HG03521 (cell line): ENCODE measurements around the gene ZFP30.
"Not testable (repeated sequence)": the region's sequence is repeated elsewhere in the genome, so short reads cannot be mapped to it uniquely, and the experiment has no call there.

Source experiments
- ATAC-seq: cut with Tn5 transposase; IDR thresholded peaks from one replicate; pipeline ENCODE4 v1.9.1; 2021; ENCODE audit warnings: mild to moderate bottlenecking, moderate library complexity; ENCODE audit not compliant: unreplicated experiment

Gene ZFP30

DNA sequence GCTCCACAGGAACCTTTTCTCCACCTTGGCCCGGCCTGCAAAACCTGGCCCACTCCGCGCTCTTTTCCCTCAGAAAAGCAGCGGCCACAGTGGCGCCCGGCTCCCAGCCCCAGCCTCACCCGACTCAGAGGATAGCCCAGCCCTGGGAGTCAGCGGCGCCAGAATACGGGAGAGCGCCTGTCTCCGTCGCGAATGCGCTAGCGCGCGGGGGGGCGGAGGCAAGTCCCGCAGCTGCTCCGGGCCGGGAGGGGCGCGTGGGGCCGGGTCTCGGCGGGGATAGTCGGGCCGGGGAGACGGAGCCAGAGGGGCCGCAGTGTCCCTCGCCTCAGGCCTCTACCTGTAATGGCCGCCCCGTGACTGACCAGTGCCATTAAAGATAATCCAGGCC is at the start of gene ZFP30:
ZFP30 (minus strand) TSS at position 165 of the 388 bp plus-strand sequence. CDS start 7,643 bp downstream, outside the sequence.
- peak; percentile 63 for ATAC-seq

DNA sequence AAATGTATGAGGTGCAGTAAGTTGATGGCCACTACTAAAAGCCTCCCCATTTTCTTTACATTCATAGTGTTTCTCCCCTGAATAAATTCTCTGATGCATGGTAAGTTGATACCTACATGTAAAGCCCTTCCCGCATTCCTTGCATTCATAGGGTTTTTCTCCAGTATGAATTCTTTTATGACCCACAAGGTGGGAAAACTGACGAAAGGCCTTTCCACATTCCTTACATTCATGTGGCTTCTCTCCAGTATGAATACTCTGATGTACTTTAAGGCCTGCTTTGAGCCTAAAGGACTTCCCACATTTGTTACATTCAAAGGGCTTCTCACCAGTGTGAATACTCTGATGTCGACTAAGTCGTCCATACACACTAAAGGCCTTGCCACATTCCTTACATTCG is 43.8 kb upstream of the ZFP30 start:
- ATAC-seq: no peak

DNA sequence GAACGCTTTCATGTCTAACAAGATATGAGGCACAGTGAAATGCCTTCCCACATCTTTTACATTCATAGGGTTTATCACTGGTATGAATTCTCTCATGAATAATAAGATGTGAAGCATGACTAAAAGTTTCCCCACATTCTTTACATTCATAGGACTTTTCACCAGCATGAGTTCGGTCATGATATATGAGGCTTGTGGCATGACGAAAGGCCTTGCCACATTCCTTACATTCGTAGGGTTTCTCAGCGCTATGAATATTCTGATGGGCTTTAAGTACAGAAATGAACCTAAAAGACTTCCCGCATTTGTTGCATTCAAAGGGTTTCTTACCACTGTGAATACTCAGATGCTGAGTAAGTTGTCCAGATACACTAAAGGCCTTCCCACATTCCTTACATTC is 43.0 kb upstream of the ZFP30 start:
- ATAC-seq: no peak

DNA sequence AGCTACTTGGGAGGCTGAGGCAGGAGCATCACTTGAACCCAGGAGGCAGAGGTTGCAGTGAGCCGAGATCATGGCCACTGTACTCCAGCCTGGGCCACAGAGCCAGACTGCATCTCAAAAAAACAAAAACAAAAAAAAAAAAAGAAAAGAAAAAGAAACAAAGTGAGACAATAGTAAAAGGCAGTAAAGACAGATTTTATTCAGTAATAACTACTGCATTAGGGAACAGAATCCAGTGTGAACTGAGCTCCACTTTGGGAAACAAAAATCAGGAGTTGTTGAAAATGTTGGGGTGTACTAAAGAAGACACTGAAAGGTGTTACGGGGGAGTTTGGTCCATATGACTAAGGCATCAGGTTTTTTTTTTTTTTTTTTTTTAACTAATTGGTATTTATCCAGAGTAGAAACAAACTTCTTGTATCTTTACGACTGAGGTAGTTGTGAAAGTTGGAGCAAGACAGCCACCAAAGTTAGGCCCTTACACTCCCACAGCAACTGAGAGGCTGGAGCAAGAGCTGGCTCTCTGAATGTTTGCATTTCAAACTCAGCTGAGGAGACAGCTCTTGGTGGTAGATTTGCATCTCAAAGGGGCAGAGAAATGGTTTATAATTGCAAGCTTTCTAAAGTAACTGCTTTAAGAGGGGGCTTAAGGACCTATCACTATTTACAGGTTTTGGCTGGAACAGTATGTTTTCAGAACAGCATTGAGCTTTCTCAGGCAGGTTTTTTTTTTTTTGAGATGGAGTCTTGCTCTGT is 40.1 kb upstream of the ZFP30 start:
- no peak for ATAC-seq

DNA sequence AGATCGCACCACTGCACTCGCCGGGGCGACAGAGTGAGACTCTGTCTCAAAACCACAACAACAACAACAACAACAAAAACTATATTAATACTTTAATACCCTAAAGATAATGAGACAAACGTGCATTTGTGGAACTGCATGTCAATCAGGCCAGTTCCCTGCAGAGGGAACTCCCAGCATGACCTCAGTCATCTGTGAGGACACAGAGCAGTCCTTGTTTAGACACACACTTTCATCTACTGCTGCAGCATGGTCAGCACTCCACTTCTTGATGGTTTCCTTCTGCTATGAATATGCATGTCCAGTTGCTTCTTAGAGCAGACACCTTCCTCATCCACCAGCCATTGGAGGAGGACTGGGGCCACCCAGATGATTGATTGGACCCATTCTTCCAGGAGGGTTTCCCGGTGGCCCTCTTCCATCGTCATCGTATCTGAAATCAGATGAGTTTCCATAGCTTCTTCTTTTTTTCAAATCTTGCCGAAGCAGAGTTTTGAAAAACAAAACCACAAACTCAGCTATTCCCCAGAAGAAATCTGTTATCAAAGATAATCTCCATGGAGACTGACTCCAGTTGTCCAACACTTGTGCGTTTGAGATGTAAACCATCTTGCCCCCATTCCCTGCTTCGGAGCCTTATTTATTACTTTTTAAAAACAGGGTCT is 37.8 kb upstream of the ZFP30 start:
- no peak for ATAC-seq

DNA sequence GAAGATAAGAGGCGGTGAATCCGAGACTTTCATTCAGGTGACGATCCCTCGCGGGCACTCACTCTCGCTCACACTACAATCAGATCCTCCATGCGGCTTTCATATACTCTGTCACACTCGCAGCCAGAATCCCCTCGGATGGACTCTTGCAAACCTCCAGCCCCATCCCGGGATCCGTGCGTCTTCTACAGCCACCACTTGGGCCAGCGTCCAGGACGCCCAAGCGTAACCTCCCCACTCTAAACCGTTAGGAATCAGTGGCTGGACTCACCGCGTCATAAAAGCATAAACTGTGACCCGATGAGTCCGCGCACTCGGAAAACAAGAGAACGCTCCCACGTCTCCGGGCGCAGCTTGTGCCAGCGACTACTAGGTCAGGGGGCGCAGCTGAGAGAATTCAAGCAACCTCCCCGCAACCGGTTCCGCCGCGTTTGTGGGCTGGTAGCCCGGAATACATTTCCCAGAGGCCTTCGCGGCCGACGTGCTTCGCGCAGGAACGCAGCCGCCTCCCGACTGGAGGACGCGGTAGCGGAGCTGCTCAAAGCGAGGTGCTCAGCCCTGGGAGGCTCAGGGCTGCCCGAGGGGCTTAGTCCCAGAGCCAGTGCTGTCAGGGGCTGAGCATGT is 36.7 kb upstream of the ZFP30 start:
- no peak for ATAC-seq

DNA sequence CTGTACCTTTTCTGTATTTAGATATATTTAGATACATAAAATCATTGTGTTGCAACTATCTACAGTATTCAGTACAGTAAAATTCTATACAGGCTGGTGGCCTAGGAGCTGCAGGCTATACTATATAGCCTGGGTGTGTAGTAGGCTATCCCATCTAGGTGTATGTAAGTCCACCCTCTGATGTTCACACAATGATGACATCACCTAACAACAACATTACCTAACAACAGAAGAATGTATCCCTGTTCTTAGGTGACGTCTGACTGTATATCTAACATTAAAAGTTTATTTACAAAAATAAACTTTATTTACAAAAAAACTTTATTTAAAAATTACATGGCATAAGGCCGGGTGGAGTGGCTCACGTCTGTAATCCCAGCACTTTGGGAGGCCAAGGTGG is 28.3 kb upstream of the ZFP30 start:
- ATAC-seq: no peak

DNA sequence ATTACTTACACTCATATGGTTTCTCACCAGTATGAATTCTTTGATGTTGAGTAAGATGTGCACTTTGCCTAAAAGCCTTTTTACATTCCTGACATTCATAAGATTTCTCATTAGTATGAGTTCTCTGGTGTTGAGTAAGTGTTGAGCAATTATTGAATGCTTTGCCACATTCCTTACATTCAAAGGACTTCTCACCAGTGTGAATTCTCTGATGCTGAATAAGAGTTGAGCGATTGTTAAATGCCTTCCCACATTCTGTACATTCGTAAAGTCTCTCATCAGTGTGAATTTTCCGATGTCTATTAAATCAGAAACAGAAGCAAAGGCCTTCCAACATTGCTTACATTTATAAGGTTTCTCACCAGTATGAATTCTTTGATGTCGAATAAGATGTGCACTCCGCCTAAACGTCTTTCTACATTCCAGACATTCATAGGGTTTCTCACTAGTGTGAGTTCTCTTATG is 14.2 kb upstream of the ZFP30 start:
- ATAC-seq: no peak

DNA sequence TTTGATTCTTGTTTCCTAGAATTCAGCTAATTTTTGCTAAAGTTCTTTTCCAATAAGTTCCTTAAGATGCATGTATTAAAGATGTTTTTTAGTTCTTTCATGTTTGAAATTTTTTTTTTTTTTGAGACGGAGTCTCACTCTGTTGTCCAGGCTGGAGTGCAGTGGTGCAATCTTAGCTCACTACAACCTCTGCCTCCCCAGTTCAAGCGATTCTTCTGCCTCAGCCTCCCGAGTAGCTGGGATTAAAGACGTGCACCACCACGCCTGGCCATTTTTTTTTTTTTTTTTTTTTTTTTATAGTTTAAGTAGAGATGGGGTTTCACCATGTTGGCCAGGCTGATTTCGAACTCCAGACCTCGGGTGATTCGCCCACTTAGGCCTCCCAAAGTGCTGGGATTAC is 1.9 kb upstream of the ZFP30 start:
- ATAC-seq: not testable (repeated sequence)

DNA sequence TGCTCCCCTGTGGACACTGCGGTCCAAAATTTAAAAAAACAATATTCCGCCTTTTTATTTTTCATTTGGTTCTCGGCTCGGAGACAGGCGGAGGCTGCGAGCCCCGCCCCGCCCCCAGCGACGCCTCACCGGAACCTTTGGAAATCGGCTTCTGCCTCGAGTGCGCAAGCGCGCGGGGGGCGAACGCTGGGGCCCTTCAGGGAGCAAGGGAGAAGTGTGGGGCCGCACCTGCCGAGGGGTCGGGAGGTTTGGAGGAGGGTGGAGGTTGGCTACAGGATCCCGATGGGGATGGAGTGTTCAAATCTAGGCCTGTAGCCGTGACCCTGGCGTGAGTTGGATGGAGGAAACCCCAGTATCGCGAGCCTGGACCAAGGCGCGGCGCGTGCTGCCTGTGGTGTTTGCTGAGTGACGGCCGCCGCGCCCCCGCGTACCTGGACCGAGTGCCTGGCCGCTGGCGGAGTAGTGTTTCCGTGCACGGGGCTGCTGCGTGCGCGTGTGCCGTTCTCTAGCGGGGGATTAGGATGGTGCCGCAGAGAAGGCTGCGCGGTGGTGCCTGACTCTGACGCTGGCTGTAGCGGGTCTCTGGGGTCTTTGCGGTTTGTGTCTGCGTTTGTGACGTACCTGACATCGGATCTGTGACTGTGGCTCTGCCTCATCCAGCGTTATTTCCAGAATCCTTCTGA is 565 bp upstream of the ZFP30 start:
- peak; percentile 46 for ATAC-seq

DNA sequence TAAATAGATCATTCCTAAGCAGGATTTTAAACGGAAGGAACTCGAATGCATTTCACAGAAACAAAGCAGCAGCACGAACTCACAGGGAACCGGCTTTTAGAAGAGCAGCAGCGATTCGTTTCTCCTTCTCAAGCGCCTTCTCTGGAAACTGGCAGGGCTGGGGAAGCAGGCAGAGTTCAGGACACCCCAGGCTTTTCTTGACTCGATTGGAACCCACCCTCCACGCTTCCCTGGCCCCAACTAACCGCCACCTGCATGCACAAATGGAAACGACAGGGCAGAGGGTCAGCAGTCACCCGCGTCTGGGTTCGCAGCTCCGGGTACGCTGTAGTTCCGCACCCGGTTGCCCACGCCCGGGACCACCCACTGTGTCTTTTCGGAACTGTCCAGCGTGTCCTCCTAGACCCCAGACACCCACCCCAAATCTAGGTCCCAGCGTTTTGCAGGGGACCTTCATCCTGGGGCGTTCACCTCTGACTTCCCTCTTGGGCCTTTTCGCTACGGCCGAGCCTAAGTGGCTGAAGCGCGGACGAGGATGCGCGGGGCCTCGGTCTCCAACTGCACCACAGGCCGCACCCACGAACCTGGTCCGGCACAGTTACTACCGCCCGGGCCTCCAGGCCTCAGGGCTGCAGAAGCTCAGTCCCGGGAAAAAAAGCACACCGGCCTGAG is 500 bp downstream of the ZFP30 start:
- ATAC-seq: peak; percentile 28

DNA sequence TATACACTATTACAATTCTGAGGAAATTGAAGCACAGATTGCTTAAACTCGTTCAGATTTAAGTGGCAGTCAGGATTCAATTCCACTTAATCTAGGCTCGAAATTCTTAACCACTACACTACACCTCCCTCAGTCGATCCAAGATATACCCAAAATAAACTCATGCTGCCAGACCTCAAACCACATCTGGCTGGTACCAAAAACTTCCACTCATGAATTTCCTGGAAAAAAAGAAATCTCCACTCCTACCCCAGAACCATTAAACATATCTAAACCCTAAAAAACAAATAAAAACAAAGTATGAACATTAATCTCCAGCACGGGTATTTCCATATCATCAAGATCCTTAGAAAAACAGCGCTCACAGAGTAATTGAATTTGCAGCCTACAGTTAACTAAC is 1.1 kb downstream of the ZFP30 start:
- no peak for ATAC-seq

DNA sequence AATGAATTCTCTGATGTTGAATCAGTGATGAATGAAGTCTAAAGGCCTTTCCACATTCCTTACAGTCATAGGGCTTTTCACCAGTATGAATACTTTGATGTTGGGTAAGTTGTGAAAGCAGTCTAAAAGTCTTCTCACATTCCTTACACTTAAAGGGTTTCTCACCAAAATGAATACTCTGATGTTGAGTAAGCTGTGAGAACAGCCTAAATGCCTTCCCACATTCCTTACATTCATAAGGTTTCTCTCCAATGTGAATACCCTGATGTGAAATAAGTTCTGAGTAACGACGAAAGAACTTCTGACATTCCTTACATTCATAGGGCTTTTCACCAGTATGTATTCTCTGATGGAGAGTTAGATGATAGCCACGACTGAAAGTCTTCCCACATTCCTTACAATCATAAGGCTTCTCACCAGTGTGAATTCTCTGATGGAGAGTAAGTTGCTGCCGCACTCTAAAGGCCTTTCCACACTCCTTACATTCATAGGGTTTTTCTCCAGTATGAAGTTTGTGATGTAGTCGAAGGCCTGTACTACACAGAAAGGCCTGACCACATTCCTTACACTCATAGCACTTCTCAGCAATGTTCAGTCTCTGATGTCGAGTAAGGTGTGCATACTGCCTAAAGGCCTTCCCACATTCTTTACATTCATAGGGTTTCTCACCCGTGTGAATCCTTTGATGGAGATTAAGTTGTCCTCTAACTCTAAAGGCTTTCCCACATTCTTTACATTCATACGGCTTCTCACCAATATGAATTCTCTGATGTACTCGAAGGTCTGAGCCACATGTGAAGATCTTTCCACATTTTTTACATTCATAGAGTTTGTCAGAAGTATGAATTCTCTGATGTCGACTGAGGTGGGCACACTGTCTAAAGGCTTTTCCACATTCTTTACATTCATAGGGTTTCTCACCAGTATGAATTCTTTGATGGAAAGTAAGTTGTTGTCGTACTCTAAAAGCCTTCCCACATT is 19.9 kb downstream of the ZFP30 start:
- no peak for ATAC-seq

DNA sequence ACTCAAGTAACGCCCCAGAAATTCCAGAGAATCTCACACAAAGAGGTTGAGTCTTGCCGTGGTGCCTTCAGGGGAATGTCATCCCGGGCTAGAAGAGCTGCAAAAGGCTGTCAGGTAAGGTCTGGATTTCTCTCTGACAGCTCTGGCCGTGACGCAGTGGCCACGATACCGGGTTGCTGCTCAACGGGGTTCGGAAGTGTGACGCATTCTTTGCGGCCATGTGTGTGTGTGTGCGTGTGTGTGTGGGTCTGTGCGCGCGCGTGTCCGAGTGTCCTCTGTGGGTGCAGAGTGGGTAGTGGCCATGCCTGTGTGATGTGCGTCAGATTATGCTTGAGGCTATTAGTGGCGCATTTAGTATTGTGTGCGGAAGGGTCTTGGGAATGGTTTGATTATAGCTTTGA is 60.3 kb downstream of the ZFP30 start:
- ATAC-seq: peak; percentile 37

DNA sequence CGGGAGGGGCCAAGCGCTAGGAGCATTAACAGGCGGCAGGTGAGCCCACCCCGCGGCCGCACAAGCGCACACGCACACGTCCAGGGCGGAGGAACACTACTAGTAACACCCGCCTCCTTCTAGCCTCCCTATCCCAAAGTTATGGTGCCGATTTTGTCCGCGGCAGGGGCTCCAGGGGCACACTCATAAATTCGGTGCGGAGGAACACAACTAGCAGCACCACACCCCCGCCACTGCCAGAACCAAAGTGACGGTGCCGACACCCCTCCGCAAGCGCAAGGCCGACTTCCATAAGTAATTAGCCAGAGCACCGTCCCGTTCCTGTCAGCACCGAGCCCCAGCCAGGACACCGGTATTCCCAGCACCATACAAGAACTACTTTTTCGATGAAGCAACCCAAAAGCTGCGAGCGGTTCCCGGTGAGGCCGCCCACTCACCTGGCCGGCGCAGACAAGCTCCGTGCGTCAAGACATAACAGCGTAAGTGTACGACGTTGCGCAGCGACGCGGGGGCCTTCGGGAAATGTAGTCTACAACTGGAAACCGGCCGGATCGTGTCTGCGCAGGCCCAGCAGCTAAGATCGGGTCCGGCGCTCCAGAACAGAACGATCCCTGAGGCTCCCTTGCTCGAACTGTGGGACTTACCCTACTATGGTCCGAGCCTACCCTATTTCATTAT is 60.8 kb downstream of the ZFP30 start, which contains the start of the genes ZNF540 and ZNF571:
ZNF540 (plus strand) TSS at position 573 of the 678 bp plus-strand sequence. CDS start 3,572 bp downstream, outside the sequence.
ZNF571 (minus strand) TSS at position 489 of the 678 bp plus-strand sequence. CDS start 8,116 bp downstream, outside the sequence.
- peak; percentile 93 for ATAC-seq

DNA sequence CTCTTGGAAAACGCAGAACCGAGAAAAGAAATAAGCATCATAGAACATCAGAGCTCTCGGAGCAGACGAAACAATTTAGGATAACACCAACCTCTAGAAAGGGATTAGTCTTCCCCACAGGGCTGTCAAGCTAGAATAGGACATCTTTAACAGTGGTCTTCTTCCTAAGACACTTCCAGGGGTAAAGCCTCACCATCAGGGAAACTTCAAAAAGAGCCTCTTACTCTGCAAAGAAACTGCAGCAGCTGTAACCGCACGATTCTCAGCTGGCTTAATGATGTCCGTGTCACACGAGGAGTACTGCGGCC is 61.3 kb downstream of the ZFP30 start:
- peak; percentile 35 for ATAC-seq

DNA sequence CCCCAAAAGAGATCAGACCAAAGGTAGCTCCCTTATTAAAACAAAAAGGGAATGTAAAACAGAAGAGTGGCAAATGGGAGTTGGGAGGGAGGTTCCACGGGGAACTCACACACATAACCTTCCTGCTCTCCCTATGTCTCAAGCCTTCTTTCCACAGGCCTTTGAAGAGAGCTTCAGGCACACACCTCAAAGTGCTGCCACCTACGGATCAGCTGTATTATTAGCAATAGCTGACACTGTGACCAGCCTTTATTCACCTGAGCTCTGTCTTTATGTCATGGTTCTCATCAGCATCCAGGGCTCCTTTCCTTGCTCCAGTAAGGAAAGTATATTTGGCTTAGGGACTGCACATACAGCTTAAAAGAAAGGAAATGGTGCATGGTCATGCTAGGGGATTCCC is 71.9 kb downstream of the ZFP30 start:
- ATAC-seq: no peak

DNA sequence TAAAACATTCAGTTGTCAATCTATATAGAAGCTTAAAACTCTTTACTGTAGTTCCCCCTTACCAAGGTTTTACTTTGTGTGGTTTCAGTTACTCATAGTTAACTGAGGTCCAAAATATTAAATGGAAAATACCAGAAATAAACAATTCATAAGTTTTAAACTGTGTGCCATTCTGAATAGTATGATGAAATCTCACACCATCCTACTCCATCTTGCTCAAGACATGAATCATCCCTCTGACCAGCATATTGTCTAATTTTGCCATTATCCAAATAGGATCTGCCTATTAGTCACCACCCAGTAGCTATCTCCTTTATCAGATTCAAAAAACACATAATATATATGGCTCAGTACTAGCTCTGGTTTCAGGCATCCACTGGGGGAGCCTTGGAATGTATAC is 83.1 kb downstream of the ZFP30 start:
- ATAC-seq: no peak

DNA sequence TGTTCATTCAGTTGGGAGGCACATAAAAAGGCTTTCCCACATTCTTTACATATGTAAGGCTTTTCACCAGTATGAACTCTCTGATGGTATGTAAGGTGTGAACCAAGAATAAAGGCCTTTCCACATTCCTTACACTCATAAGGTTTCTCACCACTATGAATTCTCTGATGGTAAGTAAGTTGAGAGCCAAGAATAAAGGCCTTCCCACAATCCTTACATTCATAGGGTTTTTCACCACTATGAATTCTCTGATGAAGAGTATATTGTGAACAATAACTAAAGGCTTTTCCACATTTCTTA is 89.9 kb downstream of the ZFP30 start:
- no peak for ATAC-seq
